Ascending aorta (tissue), 2 donors: Measurements from ENCODE around the gene IQGAP2. TPM values are rescaled to one million over a fixed set of nuclear protein-coding genes. Genes with fewer than 3 reads are reported as not detected.

Experiments used
- DNase-seq, 2 donors: peaks; one replicate each; pipeline ENCODE4 v3.0.0-alpha.2; 2019; ENCODE audit warnings: low spot score in 2 of 2
- H3K27ac ChIP-seq, 2 donors: fragments of 200-600 bp; sonication (generic); one replicate each; pipeline ENCODE4 v1.5.1; 2016 to 2017; ENCODE audit warnings: mild to moderate bottlenecking in 1 of 2
- H3K27me3 ChIP-seq: fragments of 200-600 bp; sonication (generic); one replicate; pipeline ENCODE4 v1.5.1; 2017
- H3K36me3 ChIP-seq, 2 donors: fragments of 200-600 bp; sonication (generic); one replicate each; pipeline ENCODE4 v1.5.1; 2016
- H3K4me1 ChIP-seq, 2 donors: fragments of 200-600 bp; sonication (generic); one replicate each; pipeline ENCODE4 v1.5.1; 2016 to 2017; ENCODE audit warnings: mild to moderate bottlenecking in 1 of 2
- H3K4me3 ChIP-seq, 2 donors: fragments of 200-600 bp; sonication (generic); one replicate each; pipeline ENCODE4 v1.5.1; 2016 to 2017; ENCODE audit warnings: mild to moderate bottlenecking in 1 of 2
- H3K9me3 ChIP-seq, 2 donors: fragments of 200-600 bp; sonication (generic); one replicate each; pipeline ENCODE4 v1.5.1; 2016
- CTCF ChIP-seq, 3 experiments: fragments of 200-600 bp in 2 of 3; fragments of 450-650 bp in 1 of 3; sonication (generic) in 2 of 3; IDR thresholded peaks; one replicate each; pipeline ENCODE4 v1.5.1; 2016 to 2019; ENCODE audit warnings: antibody characterized with exemption in 3 of 3, mild to moderate bottlenecking in 1 of 3, moderate library complexity in 1 of 3
- intact Hi-C: fragments of 100-400 bp; cut with DNase I; formaldehyde crosslinking; loops from one replicate; pipeline ENCODE4 v1.15.1; 2023
- total RNA-seq: library from RNA; depleted of rRNA; stranded (reverse); fragments of >200 nt; gene quantifications from one replicate; pipeline ENCODE4 v1.1.0, GENCODE V29; 2016

Gene IQGAP2
- total RNA-seq, 1 donor from 2014 or later = 19.8 TPM

- no peak overlapping the region for H3K27ac ChIP-seq
- no peaks in the 10 kb centered on the region for H3K9me3 ChIP-seq
- H3K27me3 ChIP-seq = no peaks in the 10 kb centered on the region
- intact Hi-C loops = no loop called here
- H3K4me1 ChIP-seq = no peaks in the 10 kb centered on the region
- no peaks in the 10 kb centered on the region for H3K36me3 ChIP-seq
- TF ChIP-seq CTCF (IDR thresholded peaks at IDR 0.05) = no peak
- H3K4me3 ChIP-seq = no peak overlapping the region
- no peak for DNase-seq
Observed at GRCh38 chr5:76608833-76609232, 205.7 kb downstream of the IQGAP2 start.

GRCh38 chr5:76610196-76610595 lies 207.1 kb downstream of the IQGAP2 start:
- no peak overlapping the region for H3K27ac ChIP-seq
- no peaks in the 10 kb centered on the region for H3K9me3 ChIP-seq
- H3K4me1 ChIP-seq = no peaks in the 10 kb centered on the region
- H3K4me3 ChIP-seq = no peak overlapping the region
- H3K27me3 ChIP-seq = no peaks in the 10 kb centered on the region
- DNase-seq = no peak
- intact Hi-C loops = no loop called here
- H3K36me3 ChIP-seq = no peaks in the 10 kb centered on the region
- no peak for TF ChIP-seq CTCF (IDR thresholded peaks at IDR 0.05)

- no peak for DNase-seq
- intact Hi-C loops = no loop called here
- TF ChIP-seq CTCF (IDR thresholded peaks at IDR 0.05) = no peak
- Histone ChIP-seq H3K27me3 (no peaks in the 10 kb centered on the region), H3K4me3 (no peak overlapping the region), H3K9me3 (no peaks in the 10 kb centered on the region), H3K27ac (no peak overlapping the region), H3K4me1 (no peaks in the 10 kb centered on the region), H3K36me3 (no peaks in the 10 kb centered on the region)
Observed at GRCh38 chr5:76612942-76613341, 209.9 kb downstream of the IQGAP2 start.

- no peaks in the 10 kb centered on the region for H3K36me3 ChIP-seq
- no peaks in the 10 kb centered on the region for H3K4me1 ChIP-seq
- H3K27ac ChIP-seq = no peak overlapping the region
- H3K9me3 ChIP-seq = no peaks in the 10 kb centered on the region
- no peak for TF ChIP-seq CTCF (IDR thresholded peaks at IDR 0.05)
- intact Hi-C loops = no loop called here
- no peak overlapping the region for H3K4me3 ChIP-seq
- no peaks in the 10 kb centered on the region for H3K27me3 ChIP-seq
- DNase-seq = no peak
Observed at GRCh38 chr5:76615759-76616158, 212.7 kb downstream of the IQGAP2 start.

- no peak for TF ChIP-seq CTCF (IDR thresholded peaks at IDR 0.05)
- H3K27me3 ChIP-seq = no peaks in the 10 kb centered on the region
- no peak overlapping the region for H3K27ac ChIP-seq
- H3K9me3 ChIP-seq = no peaks in the 10 kb centered on the region
- H3K36me3 ChIP-seq = no peaks in the 10 kb centered on the region
- H3K4me1 ChIP-seq = no peaks in the 10 kb centered on the region
- DNase-seq = no peak
- H3K4me3 ChIP-seq = no peak overlapping the region
- intact Hi-C loops = no loop called here
Observed at GRCh38 chr5:76616206-76616605, 213.1 kb downstream of the IQGAP2 start.

GRCh38 chr5:76617229-76617628 lies 214.1 kb downstream of the IQGAP2 start:
- intact Hi-C loops = no loop called here
- no peak overlapping the region for H3K27ac ChIP-seq
- H3K4me1 ChIP-seq = no peaks in the 10 kb centered on the region
- no peak for DNase-seq
- H3K4me3 ChIP-seq = no peak overlapping the region
- H3K36me3 ChIP-seq = no peaks in the 10 kb centered on the region
- no peak for TF ChIP-seq CTCF (IDR thresholded peaks at IDR 0.05)
- H3K9me3 ChIP-seq = no peaks in the 10 kb centered on the region
- H3K27me3 ChIP-seq = no peaks in the 10 kb centered on the region
